Right kidney (tissue), 1 donor: ENCODE measurements around the gene CCNG1.
"Not testable (repeated sequence)": the region's sequence is repeated elsewhere in the genome, so short reads cannot be mapped to it uniquely, and the experiment has no call there.

Source experiments
- DNase-seq: peaks from one replicate; pipeline ENCODE4 v3.0.0-alpha.2; 2016

CCNG1 gene

GRCh38 chr5:163437011-163437308 is 435 bp upstream of the CCNG1 start:
- no peak for DNase-seq

- DNase-seq = no peak
Measured at GRCh38 chr5:163439092-163439425, 1.7 kb downstream of the CCNG1 start.

DNA sequence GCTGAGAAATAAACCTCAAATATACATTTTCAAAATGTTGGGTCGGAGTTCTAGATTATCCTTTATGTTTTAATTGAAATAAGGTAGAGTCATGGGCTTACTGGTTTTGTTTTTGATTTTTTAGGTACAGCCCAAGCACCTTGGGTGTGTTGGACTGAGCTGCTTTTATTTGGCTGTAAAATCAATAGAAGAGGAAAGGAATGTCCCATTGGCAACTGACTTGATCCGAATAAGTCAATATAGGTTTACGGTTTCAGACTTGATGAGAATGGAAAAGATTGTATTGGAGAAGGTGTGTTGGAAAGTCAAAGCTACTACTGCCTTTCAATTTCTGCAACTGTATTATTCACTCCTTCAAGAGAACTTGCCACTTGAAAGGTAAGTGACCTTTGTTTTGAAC is 3.6 kb downstream of the CCNG1 start:
- DNase-seq = no peak

- no peak for DNase-seq
Measured at GRCh38 chr5:163444526-163444925, 7.1 kb downstream of the CCNG1 start.

DNA sequence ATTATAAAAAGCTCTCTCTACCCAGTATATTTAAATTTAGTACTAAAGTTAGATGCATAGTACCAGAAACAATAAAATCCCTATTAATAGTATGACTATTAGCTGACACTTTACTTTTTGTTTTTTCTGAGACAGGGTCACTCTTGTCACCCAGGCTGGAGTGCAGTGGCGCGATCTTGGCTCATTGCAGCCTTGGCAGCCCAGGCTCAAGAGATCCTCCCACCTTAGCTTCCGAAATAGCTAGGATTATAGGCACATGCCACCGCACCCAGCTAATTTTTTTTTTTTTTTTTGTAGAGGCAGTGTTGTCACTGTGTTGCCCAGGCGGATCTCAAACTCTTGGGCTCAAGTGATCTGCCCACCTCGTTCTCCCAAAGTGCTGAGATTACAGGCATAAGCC is 8.0 kb downstream of the CCNG1 start:
- DNase-seq = no peak

- DNase-seq = no peak
Measured at GRCh38 chr5:163447191-163447590, 9.8 kb downstream of the CCNG1 start.

DNA sequence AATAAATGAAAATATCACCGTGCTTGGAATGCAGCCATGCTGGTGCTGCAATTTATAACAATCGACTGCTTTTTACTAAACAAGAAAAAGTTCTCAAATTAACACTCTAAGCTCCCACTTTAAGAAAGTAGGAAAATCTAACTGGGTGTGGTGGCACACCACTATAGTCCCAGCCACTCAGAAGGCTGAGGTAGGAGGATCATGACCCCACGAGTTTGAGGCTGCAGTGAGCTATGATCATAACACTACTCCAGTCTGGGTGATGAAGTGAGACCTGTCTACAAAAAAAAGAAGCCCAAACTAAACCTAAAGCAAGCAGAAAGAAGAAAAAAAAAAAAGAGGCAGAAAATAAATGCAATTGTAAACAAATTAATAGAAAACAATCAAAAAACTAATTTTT is 10.5 kb downstream of the CCNG1 start:
- DNase-seq = no peak

- no peak for DNase-seq
Measured at GRCh38 chr5:163448491-163448890, 11.1 kb downstream of the CCNG1 start.

- no peak for DNase-seq
Measured at GRCh38 chr5:163451489-163451888, 14.1 kb downstream of the CCNG1 start.

GRCh38 chr5:163453705-163454104 is 16.3 kb downstream of the CCNG1 start:
- no peak for DNase-seq

DNA sequence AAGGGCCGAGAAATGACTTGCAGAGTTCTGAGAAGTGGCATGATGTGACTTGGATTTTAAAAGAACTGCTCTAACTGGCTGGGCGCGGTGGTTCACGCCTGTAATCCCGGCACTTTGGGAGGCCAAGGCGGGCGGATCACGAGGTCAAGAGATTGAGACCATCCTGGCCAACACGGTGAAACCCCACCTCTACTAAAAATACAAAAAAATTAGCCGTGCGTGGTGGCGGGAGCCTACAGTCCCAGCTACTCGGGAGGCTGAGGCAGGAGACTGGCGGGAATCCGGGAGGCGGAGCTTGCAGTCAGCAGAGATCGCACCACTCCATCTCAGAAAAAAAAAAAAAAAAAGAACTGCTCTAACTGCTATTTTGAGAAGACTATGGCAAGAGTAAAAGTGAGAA is 18.0 kb downstream of the CCNG1 start:
- not testable (repeated sequence) for DNase-seq

GRCh38 chr5:163456029-163456589 is 18.7 kb downstream of the CCNG1 start:
- no peak for DNase-seq

GRCh38 chr5:163456840-163457239 is 19.4 kb downstream of the CCNG1 start:
- DNase-seq = no peak

GRCh38 chr5:163458778-163459385 is 21.5 kb downstream of the CCNG1 start:
- DNase-seq = no peak

GRCh38 chr5:163459462-163459818 is 22.0 kb downstream of the CCNG1 start:
- no peak for DNase-seq

DNA sequence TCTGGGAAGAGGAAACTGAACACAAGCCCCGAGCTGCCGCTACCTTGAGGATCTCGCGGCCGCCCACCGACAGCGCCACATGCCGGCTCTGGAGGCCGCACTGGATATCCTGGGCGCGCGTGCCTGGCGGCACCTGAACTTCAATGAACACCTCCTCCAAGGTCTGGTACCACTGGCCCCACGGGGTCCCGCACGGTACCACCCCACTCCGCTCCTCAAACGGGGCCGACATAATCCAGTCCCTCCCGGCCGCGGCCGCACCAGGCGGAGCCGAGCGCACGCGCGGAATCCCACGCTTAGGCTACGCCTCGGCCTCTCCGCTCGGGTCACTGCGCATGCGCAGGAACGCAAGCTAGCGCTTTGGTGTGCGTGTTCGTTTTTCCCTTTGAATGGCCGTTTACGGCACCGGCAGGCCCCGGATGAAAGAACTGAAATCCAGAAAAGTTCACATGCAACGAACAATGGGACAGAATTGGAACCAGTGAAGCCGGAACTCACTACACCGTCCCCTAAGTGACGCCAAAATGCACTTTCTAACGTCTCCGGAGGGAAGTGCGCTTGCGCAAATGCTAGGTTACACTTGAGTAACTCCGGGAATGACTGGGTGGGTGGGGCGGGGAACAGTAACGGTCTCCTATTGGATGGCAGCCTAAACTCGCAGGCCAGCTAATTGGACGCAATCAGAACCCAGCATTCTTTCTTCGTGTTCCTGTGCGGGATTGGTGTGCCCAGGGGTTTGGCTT is 22.6 kb downstream of the CCNG1 start, which contains the start of gene NUDCD2:
TSS of gene NUDCD2 (minus strand) at position 284 of the 743 bp plus-strand sequence. CDS start at position 232, 52 bp downstream.
- DNase-seq = peak; percentile 100

DNA sequence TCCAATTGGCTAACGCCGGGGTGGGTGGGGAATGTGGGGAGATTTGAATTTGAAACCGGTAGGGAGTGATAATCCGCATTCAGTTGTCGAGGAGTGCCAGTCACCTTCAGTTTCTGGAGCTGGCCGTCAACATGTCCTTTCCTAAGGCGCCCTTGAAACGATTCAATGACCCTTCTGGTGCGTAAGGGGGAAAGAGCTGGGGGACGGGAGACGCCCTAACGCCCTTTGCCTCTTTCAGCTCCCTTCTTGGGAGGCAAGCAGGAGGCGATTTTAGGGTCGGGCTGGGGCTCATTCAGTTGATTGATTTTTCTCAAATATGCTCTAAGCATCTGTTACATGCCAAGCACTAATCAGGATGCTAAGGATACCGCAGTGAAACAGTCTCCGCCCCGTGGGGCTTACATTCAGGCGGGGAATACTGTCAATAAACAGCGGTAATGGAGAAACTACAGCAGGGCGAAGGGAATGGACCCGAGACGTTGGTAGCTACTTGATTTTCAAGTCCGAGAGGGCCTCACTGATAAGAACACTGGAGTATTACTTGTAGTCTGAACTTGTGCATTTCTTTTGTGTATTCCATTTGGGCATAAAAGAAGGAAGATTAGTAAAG is 23.3 kb downstream of the CCNG1 start, which contains the start of gene HMMR:
TSS of gene HMMR (plus strand) at position 71 of the 610 bp plus-strand sequence. CDS start at position 132, 61 bp downstream.
- DNase-seq = peak; percentile 77

DNA sequence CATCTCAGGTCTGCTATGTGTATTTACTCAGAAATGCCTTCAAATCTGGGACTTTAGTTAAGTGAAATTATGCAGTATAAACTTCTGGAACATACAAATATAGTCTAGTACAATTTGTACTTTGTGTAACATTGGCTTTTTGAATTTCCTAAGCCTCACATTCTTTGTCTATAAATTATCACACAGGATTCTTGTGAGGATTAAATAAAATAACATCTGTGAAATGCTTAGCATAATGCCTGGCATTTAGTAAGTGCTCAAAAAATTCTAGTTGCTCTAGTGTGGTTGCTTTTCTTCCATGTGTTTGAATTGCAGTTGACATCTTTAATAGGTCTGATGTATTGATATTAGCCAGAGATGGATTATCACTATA is 25.7 kb downstream of the CCNG1 start:
- DNase-seq = no peak

- DNase-seq = no peak
Measured at GRCh38 chr5:163467682-163468081, 30.3 kb downstream of the CCNG1 start.

GRCh38 chr5:163473635-163474243 is 36.3 kb downstream of the CCNG1 start:
- DNase-seq = no peak

- DNase-seq = no peak
Measured at GRCh38 chr5:163475411-163475810, 38.0 kb downstream of the CCNG1 start.

GRCh38 chr5:163478126-163478981 is 41.0 kb downstream of the CCNG1 start:
- no peak for DNase-seq

DNA sequence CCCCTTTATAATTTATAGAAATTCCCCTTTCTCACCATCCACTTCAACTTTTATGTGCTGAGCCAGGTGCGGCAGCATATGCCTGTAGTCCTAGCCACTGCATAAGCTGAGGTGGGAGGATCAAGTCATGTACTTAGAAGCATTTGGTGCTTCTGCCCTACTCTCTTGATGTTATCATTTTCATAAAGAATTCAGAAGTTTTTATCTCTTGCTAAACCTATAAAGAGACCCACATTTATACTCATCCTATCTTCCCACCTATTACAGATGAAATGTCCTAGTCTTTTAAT is 41.5 kb downstream of the CCNG1 start:
- no peak for DNase-seq
